Measurements from ENCODE around the gene LSM4.
A peak's percentile ranks its signal among the peaks of the same experiment; 100 is the strongest.
"Not testable (repeated sequence)": the region's sequence is repeated elsewhere in the genome, so short reads cannot be mapped to it uniquely, and the experiment has no call there.

LSM4 gene

DNA sequence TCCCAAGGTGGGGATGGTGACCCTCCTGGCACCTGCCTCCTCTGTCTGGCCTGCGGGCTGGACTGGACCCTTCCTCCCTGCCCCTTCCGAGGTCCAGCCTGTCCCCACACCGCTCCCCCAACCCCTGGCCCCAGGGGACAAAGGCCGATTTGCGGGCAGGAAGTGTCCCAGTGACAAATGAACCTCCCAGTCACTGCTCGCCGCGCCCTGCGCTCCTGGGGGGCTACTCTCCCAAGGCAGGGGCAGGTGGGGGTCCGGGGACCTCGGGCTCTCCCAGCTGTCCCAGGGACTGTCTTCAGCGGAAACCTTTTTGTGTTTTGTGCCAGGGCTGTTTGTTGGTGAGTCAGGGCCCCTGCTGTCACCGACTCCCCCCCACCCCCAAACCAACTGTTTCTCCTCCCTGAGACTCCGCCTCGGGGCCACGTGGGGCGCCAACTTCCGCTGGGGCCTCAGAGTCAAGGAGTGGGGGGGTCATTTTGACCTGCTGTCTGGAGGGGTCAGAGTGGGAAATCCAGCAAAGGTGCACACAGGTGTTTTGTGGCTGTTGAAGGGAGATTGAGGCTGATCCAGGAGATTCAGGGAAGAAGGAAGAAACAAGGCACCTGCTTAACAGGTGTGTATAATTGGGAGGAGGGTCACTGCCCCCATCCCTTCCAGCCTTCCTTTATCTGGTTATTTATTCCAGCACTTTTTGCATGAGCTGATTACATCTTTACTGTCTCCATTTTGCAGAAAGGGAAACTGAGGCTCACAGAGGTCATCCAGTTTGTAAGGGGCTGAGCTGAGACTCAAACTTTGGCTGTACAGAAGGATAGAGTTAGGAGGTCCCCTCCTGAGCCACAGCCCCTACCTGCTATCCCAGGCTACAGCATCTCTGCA, 18.4 kb upstream of the LSM4 start:
- DNase-seq (ENCODE audit: low read depth) = no peak

DNA sequence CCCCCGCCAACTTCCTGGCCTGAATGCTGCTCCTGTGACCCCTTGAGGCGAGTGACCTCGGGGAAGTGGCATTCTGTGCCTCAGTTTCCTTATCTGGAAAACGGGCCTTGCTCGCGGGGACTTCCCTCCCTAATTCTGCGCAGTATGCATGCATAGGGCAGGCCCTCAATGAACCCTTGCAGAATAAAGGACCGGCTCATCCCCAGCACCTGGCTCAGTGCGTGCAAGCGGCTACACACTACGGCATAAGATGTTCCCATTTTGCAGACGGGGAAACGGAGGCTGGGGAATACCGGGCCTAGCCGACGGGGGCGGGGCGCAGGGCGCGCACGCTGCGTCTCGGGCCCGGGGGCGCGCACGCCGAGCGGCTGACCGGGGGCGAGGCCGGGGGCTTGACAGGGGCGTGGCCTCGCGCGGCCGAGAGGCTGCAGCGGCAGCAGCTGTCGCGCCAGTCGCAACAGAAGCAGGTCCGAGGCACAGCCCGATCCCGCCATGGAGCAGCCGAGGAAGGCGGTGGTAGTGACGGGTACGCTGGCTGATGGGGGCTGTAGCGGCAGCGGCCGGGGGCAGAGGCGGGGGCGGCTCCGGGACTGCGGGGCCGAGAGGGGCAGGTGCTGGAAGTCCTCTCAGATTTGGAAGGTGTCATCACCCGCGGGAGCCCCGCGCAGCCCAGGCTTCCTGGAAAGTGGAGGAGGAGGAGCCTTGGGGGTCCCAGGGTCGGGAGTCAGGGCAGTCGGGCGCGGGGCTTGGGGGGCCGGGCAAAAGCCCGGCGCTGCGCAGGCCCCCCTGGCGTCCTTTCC, 17.5 kb upstream of the LSM4 start, which contains the start of gene PGPEP1:
PGPEP1 (plus strand) TSS at position 409 of the 800 bp plus-strand sequence; CDS start at position 493, 84 bp downstream.
- DNase-seq (ENCODE audit: low read depth) = peak; percentile 37

DNA sequence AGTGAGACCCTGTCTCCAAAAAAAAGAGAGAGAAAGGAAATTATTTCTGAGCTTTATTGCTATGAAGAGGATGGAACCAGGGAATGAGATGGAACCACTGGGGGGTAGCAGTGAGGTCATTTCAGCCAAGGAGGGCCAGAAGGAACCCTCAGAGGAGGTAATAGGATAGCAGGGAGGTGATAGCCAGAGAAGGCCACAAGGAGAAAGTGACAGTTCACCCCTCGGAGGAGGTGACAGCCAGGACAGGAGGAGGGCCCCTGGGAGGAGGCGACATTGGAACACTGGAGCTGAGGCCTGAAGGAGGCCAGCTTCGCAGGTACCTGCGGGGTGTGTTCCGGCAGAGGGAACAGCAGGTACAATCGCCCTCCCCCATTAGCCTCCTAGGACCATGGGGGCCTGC, 16.8 kb upstream of the LSM4 start:
- no peak for DNase-seq (ENCODE audit: low read depth)

- DNase-seq (ENCODE audit: low read depth) = no peak
These were observed 15.7 kb upstream of the LSM4 start for GRCh38 chr19:18338541-18338940.

- no peak for DNase-seq (ENCODE audit: low read depth)
These were observed 13.2 kb upstream of the LSM4 start for GRCh38 chr19:18336121-18336520.

- no peak for DNase-seq (ENCODE audit: low read depth)
These were observed 10.8 kb upstream of the LSM4 start for GRCh38 chr19:18333680-18334079.

DNA sequence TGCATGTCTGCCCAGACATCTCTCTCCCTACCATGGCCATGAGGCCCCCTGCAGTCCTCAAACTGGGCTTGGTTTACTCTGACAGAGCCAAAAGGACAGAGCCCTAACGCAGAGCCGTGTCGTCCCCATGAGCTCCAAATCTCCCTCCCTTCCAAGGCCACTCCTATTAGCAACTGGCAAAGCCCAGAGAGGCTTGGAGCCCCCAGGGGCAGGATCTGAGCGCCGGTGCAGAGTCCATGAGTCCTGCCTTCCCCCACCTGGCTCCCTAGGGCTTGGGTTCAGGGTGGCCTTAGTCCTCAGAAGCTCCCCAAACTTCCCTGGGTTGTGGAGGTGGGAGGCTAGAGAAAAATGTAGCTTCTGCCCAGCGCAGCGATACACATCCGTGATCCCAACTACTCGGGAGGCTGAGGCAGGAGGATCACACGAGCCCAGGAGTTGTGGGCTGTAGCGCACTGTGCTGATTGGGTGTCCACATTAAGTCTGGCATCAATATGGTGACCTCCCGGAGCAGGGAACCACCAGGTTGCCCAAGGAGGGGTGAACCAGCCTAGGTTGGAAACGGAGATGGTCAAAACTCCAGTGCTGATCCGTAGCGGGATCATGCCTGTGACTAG, 10.1 kb upstream of the LSM4 start:
- no peak for DNase-seq (ENCODE audit: low read depth)

DNA sequence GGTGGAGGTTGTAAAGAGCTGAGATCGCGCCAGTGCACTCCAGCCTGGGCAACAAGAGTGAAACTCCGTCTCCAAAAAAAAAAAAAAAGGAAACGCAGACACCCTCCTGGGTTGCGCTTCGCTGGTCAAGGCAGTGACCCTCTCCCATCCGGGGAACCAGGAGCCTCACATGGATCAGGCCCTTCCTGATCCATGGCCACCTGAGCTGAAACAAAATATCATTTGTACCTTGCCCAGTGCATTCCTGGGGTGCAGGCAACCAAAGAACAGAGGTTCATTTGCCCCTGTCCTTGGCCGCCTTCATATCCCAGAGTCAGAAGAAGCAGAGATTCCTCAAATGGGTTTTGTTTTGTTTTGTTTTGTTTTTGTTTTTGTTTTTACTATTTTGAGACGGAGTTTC, 8.0 kb upstream of the LSM4 start:
- DNase-seq (ENCODE audit: low read depth) = no peak

- DNase-seq (ENCODE audit: low read depth) = no peak
These were observed 6.1 kb upstream of the LSM4 start for GRCh38 chr19:18329035-18329376.

DNA sequence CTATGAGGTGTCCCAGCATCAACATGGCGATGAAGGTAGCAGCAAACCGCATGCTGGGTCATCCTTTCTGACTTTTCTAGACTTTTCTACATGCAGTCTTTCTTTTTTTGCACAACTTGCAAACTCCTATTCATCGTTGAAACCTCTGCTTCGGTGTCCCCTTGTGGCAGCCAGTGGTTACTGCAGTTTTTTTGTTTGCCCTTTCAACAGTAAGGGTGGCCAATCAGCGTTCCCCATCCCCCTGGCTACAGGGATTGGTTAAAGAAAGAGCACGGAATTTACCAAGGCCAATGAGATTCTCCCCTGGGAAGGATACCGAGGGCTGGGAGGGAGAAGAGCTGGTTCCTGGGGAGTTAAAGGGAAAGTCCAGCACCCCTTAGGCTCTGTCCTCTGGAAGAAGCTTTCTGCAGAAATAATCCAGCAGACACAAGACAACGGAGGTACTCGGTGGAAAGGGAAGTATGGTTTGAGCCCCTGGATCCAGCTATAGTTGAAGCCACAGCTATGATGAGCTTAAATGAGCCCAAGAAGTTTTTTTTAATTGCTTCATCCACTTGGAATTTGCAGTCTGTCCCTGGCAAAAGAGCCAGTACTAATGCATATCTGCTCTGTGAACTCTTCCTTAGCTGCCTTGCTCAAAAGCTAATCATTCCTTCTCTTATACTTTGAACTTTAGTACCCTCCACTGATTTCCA, 5.6 kb upstream of the LSM4 start:
- peak; percentile 99 for DNase-seq (ENCODE audit: low read depth)

DNA sequence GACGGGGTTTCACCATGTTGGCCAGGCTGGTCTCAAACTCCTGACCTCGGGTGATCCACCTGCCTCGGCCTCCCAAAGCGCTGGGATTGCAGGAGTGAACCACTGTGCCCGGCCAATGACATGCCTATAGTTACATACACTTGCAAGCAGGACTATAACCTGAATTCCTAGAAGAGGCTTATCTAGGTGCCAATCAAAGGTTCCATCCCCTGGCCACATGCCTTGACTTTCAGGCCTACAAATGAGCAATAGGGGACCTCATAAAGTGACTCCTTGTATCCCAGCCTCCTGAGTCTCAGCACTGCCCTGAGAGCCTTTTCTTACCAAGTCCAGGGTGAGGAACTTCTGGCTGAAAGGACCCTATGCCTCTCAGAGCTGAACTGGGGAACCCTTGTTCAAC, 3.9 kb upstream of the LSM4 start:
- no peak for DNase-seq (ENCODE audit: low read depth)

- not testable (repeated sequence) for DNase-seq (ENCODE audit: low read depth)
These were observed 1.5 kb upstream of the LSM4 start for GRCh38 chr19:18324373-18324731.

DNA sequence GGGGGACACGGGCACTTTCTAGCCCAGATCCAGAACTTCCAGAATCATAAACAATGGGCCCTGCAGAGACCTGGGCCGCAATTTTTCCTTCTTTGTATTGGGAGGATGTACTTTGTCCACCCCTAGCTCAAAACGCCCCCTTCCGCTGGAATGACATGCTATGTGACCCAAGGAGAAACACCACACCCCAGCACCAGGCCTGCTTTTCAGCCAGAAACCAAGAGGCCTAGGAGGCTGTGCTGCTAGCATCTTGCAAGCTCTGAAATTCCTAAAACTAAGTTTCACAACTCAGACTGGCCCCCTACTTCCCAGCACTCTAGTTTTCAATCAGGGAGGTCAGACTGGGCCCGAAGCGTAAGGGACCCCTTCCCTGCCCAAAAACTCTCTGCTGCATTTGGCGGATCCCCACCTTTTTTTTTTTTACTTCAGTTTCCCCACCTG, 538 bp downstream of the LSM4 start:
- DNase-seq (ENCODE audit: low read depth) = no peak

DNA sequence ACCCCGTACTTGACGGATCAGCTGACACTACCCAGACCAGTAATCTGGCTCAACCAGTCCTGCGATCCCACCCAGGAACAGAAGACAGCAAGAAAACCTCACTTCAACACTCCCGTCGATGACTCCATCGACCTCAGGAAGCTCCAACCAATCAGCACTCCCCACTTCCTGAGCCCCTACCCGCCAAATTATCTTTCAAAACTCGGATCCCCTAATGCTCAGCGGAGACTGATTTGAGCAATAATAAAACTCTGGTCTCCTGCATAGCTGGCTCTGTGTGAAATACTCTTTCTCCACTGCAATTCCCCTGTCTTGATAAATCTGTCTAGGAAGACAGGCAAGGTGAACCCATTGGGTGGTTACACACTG, 1.2 kb downstream of the LSM4 start:
- DNase-seq (ENCODE audit: low read depth) = no peak

GRCh38 chr19:18320865-18321733, 1.8 kb downstream of the LSM4 start:
- DNase-seq (ENCODE audit: low read depth) = no peak

GRCh38 chr19:18319591-18320135, 3.2 kb downstream of the LSM4 start:
- no peak for DNase-seq (ENCODE audit: low read depth)

GRCh38 chr19:18317961-18318800, 4.7 kb downstream of the LSM4 start:
- no peak for DNase-seq (ENCODE audit: low read depth)

DNA sequence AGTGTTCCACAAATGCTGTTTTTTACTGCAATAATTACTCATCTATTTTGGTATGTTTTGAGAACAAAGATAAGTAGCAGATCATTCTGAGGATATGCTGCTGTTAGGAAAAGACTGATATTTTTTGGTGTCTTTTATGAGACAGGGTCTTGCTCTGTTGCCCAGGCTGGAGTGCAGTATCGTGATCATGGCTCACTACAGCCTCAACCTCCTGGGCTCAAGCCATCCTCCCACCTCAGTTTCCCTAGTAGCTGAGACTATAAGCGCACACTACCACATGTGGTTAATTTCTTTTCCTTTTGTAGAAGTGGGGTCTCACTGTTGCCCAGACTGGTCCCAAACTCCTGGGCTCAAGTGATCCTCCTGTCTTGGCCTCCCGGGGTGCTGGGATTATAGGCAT, 9.5 kb downstream of the LSM4 start:
- DNase-seq (ENCODE audit: low read depth) = no peak

- DNase-seq (ENCODE audit: low read depth) = no peak
These were observed 10.8 kb downstream of the LSM4 start for GRCh38 chr19:18312092-18312534.

GRCh38 chr19:18311502-18312091, 11.3 kb downstream of the LSM4 start:
- DNase-seq (ENCODE audit: low read depth) = no peak

Data from stromal cell of bone marrow (primary cell).